WI38 (cell line): ENCODE results near the gene LAYN.

ENCODE experiments used
- H3K4me3 ChIP-seq: 2 replicates; pipeline ENCODE4 v1.5.1; 2011; ENCODE audit warnings: low read depth, mild to moderate bottlenecking, control low read depth, low read length
- CTCF ChIP-seq: IDR thresholded peaks from 2 replicates; pipeline ENCODE4 v1.5.1; 2012; ENCODE audit warnings: low read depth, mild to moderate bottlenecking, control low read depth, low read length

The LAYN gene

GRCh38 chr11:111603611-111604130 is 63.2 kb downstream of the LAYN start:
- no peak for TF ChIP-seq CTCF
- peak overlapping the region; percentile 87 for H3K4me3 ChIP-seq

- TF ChIP-seq CTCF, result peak; percentile 31; the same call in 1 of the 2 replicates
- peak overlapping the region; percentile 87 for H3K4me3 ChIP-seq
These were observed 64.0 kb downstream of the LAYN start for GRCh38 chr11:111604392-111605009.

- TF ChIP-seq CTCF, result no peak
- H3K4me3 ChIP-seq, result no peak overlapping the region
These were observed 65.2 kb downstream of the LAYN start for GRCh38 chr11:111605681-111606080.

DNA sequence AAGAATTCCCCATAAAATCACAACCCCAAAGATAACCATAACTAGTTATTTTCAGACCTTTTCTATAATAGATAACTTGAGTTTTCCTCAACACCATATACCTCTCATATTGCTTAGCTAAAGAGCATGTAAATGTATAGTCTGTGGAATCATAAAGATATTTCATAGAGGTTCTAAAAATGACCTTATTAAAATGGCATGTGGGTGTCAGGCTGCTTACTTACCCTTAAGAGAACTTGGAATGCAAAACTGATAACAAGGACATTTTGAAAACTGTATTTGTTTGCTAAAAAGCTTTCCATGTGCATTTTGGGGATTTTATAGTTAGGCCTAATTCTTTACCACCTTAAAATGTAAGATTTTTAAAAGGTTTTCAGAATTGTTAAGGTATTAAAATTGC is 66.5 kb downstream of the LAYN start:
- no peak for TF ChIP-seq CTCF
- no peak overlapping the region for H3K4me3 ChIP-seq

GRCh38 chr11:111607751-111608150 is 67.2 kb downstream of the LAYN start:
- TF ChIP-seq CTCF, result no peak
- H3K4me3 ChIP-seq, result no peak overlapping the region
